Suprapubic skin (tissue), 4 donors: Measurements from ENCODE around the gene CNEP1R1.

Source experiments
- POLR2A ChIP-seq, 2 donors: fragments of 450-650 bp; IDR thresholded peaks; one replicate each; pipeline ENCODE4 v1.6.1; 2017; ENCODE audit warnings: antibody characterized with exemption in 2 of 2, mild to moderate bottlenecking in 2 of 2, moderate library complexity in 2 of 2
- POLR2AphosphoS5 ChIP-seq, 3 donors: sonication (generic); formaldehyde crosslinking; IDR thresholded peaks; one replicate each; pipeline ENCODE4 v1.6.1; 2017; ENCODE audit warnings: antibody characterized with exemption in 3 of 3
- TF ChIP-seq, protein P1 (sequence below), 2 donors: fragments of 200-600 bp in 1 of 2; fragments of 450-650 bp in 1 of 2; sonication (generic) in 1 of 2; IDR thresholded peaks; one replicate each; pipeline ENCODE4 v1.5.1; 2016 to 2019; ENCODE audit warnings: antibody characterized with exemption in 2 of 2, mild to moderate bottlenecking in 1 of 2, moderate library complexity in 1 of 2

DNA sequence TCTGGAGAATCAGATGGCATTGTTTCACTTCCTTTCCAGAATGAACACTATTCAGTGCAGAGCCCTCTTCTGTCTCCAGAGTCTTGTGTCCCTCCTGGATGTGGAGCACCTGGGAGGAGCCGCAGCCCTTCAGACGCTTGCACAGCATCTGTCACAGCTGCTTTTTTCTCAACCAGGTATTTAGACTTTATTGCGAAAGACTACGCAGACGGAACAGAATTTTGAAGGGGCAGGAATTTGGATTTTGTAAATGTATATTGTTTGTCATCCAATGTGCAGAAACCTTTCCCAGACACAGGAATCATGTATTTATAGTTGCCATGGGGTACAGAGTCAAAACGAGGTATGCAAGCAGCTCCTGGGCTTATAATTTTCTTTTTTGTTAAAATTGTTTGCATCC is 61.2 kb downstream of the CNEP1R1 start:
- TF ChIP-seq, protein P1, sequence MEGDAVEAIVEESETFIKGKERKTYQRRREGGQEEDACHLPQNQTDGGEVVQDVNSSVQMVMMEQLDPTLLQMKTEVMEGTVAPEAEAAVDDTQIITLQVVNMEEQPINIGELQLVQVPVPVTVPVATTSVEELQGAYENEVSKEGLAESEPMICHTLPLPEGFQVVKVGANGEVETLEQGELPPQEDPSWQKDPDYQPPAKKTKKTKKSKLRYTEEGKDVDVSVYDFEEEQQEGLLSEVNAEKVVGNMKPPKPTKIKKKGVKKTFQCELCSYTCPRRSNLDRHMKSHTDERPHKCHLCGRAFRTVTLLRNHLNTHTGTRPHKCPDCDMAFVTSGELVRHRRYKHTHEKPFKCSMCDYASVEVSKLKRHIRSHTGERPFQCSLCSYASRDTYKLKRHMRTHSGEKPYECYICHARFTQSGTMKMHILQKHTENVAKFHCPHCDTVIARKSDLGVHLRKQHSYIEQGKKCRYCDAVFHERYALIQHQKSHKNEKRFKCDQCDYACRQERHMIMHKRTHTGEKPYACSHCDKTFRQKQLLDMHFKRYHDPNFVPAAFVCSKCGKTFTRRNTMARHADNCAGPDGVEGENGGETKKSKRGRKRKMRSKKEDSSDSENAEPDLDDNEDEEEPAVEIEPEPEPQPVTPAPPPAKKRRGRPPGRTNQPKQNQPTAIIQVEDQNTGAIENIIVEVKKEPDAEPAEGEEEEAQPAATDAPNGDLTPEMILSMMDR (IDR thresholded peaks at IDR 0.05) = no peak
- no peak for TF ChIP-seq POLR2AphosphoS5 (IDR thresholded peaks at IDR 0.05)
- TF ChIP-seq POLR2A (IDR thresholded peaks at IDR 0.05) = no peak
